Measurements from ENCODE around the gene HAPSTR1.

Gene HAPSTR1

GRCh38 chr16:9122342-9122741 lies 30.9 kb downstream of the HAPSTR1 start:
- DNase-seq (ENCODE audit: low read depth in 2 of 3, low spot score in 1 of 3): no peak

- DNase-seq (ENCODE audit: low read depth in 2 of 3, low spot score in 1 of 3): no peak
These were observed 31.5 kb downstream of the HAPSTR1 start for GRCh38 chr16:9122969-9123368.

GRCh38 chr16:9123401-9123800 lies 32.0 kb downstream of the HAPSTR1 start:
- DNase-seq (ENCODE audit: low read depth in 2 of 3, low spot score in 1 of 3): no peak

- DNase-seq (ENCODE audit: low read depth in 2 of 3, low spot score in 1 of 3): no peak
These were observed 32.4 kb downstream of the HAPSTR1 start for GRCh38 chr16:9123871-9124270.

GRCh38 chr16:9124444-9124843 lies 33.0 kb downstream of the HAPSTR1 start:
- no peak for DNase-seq (ENCODE audit: low read depth in 2 of 3, low spot score in 1 of 3)

GRCh38 chr16:9124908-9125584 lies 33.6 kb downstream of the HAPSTR1 start:
- DNase-seq (ENCODE audit: low read depth in 2 of 3, low spot score in 1 of 3): no peak

GRCh38 chr16:9125658-9126505 lies 34.4 kb downstream of the HAPSTR1 start:
- no peak for DNase-seq (ENCODE audit: low read depth in 2 of 3, low spot score in 1 of 3)

- no peak for DNase-seq (ENCODE audit: low read depth in 2 of 3, low spot score in 1 of 3)
These were observed 35.2 kb downstream of the HAPSTR1 start for GRCh38 chr16:9126609-9127008.

- DNase-seq (ENCODE audit: low read depth in 2 of 3, low spot score in 1 of 3): no peak
These were observed 37.2 kb downstream of the HAPSTR1 start for GRCh38 chr16:9128346-9129342.

GRCh38 chr16:9134306-9134705 lies 42.9 kb downstream of the HAPSTR1 start:
- DNase-seq (ENCODE audit: low read depth in 2 of 3, low spot score in 1 of 3): no peak

- peak; percentile 41 to 52 (median 48) for DNase-seq (ENCODE audit: low read depth in 2 of 3, low spot score in 1 of 3)
These were observed 43.3 kb downstream of the HAPSTR1 start for GRCh38 chr16:9134739-9135138.

- no peak for DNase-seq (ENCODE audit: low read depth in 2 of 3, low spot score in 1 of 3)
These were observed 44.4 kb downstream of the HAPSTR1 start for GRCh38 chr16:9135797-9136196.

GRCh38 chr16:9136596-9136995 lies 45.2 kb downstream of the HAPSTR1 start:
- DNase-seq (ENCODE audit: low read depth in 2 of 3, low spot score in 1 of 3): no peak

- DNase-seq (ENCODE audit: low read depth in 2 of 3, low spot score in 1 of 3): no peak
These were observed 46.7 kb downstream of the HAPSTR1 start for GRCh38 chr16:9138021-9138680.

GRCh38 chr16:9138731-9139501 lies 47.5 kb downstream of the HAPSTR1 start:
- DNase-seq (ENCODE audit: low read depth in 2 of 3, low spot score in 1 of 3): peak; percentile 39 to 66 (median 62)

GRCh38 chr16:9139965-9140364 lies 48.5 kb downstream of the HAPSTR1 start:
- no peak for DNase-seq (ENCODE audit: low read depth in 2 of 3, low spot score in 1 of 3)

All from stimulated activated CD4-positive, alpha-beta T cell treated with anti-CD3 and anti-CD28 coated beads, Interleukin-12 subunit alpha, Interleukin-12 subunit beta, amount 100 ng/mL, for 48 hours (primary cell).